NT2/D1 (cell line): Measurements from ENCODE around the gene KDM6A.

ENCODE experiments used
- YY1 ChIP-seq: IDR thresholded peaks from 2 replicates; pipeline ENCODE4 v1.6.1; 2011; ENCODE audit not compliant: insufficient read length, insufficient read depth
- ZNF274 ChIP-seq: IDR thresholded peaks from 2 replicates; pipeline ENCODE4 v1.6.1; 2011; ENCODE audit warnings: mild to moderate bottlenecking, low read depth, low read length

DNA sequence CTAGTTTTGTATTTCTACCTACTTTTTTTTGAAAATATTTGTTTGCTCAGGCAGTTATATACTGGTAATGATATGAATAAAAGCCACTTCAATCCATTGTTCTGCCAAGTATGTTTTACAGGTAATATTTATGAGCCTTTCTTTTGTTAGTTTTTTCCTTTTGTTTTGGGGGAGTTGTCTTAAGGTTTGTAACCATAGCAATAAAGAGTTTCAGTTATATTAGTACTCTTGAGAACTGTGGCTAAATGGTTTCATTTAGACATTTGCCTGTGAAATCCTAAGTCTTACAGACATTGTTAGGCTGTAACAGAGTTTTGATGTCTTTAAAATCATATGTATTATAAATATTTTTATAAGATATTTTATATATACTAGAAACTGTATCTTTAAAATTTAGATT lies 177.6 kb downstream of the KDM6A start:
- TF ChIP-seq YY1: no peak
- no peak for TF ChIP-seq ZNF274
